H1 (cell line): ENCODE data around the gene AIPL1. TPM values are rescaled to one million over a fixed set of nuclear protein-coding genes. Genes with fewer than 3 reads are reported as not detected.

ENCODE experiments used
- CTCF ChIA-PET: fragments of 300-600 bp; sonication (Branson Sonifier 250); formaldehyde crosslinking; loops from one replicate; lab custom pipeline; 2021; ENCODE audit not compliant: partially characterized antibody; lab: Charles Lee
- POLR2A ChIA-PET: fragments of 300-600 bp; sonication (Branson Sonifier 250); formaldehyde crosslinking; loops from one replicate; lab custom pipeline; 2021; ENCODE audit warnings: inconsistent platforms; ENCODE audit not compliant: partially characterized antibody; lab: Charles Lee
- DNase-seq, 2 experiments: peaks; one replicate each; pipeline versions ENCODE4 v3.0.0 to v3.0.0-alpha.2; 2010 to 2022; ENCODE audit warnings: low spot score in 2 of 2, low read depth in 1 of 2, mixed read lengths in 1 of 2
- FAIRE-seq: peaks from 2 replicates; lab custom pipeline; 2011; peaks lifted over from hg19 to GRCh38; lab: Jason Lieb, UNC
- H2AFZ ChIP-seq: 2 replicates; pipeline ENCODE4 v1.8.1; 2012; ENCODE audit warnings: low read length, inconsistent platforms
- H2AK5ac ChIP-seq: 2 replicates; pipeline ENCODE4 v1.6.1; 2013; ENCODE audit warnings: low read depth, low read length
- H2BK120ac ChIP-seq: replicated peaks from 2 replicates; pipeline ENCODE3; 2013; ENCODE audit warnings: low read depth, low read length, inconsistent platforms
- H2BK12ac ChIP-seq: 2 replicates; pipeline ENCODE4 v1.6.1; 2013; ENCODE audit warnings: low read depth, low read length
- H2BK15ac ChIP-seq: 2 replicates; pipeline ENCODE4 v1.6.1; 2013; ENCODE audit warnings: low read length
- H2BK20ac ChIP-seq: 2 replicates; pipeline ENCODE4 v1.6.1; 2013; ENCODE audit warnings: low read length
- H2BK5ac ChIP-seq: 2 replicates; pipeline ENCODE4 v1.6.1; 2013; ENCODE audit warnings: low read depth, low read length
- H3K14ac ChIP-seq: 2 replicates; pipeline ENCODE4 v1.6.1; 2013; ENCODE audit warnings: inconsistent platforms; ENCODE audit not compliant: insufficient read length
- H3K18ac ChIP-seq: 2 replicates; pipeline ENCODE4 v1.6.1; 2013; ENCODE audit warnings: low read length; ENCODE audit errors: extremely low read depth
- H3K23ac ChIP-seq: 2 replicates; pipeline ENCODE4 v1.6.1; 2013; ENCODE audit warnings: inconsistent platforms; ENCODE audit not compliant: insufficient read length
- H3K23me2 ChIP-seq: 2 replicates; pipeline ENCODE4 v1.6.1; 2013; ENCODE audit warnings: low read depth, low read length
- H3K27ac ChIP-seq: 2 replicates; pipeline ENCODE4 v1.6.1; 2011; ENCODE audit warnings: low read depth, low read length, inconsistent platforms
- H3K27me3 ChIP-seq, 4 experiments: replicated peaks in 1 of 4; 1 replicate in 1 of 4; 2 replicates in 3 of 4; pipeline versions ENCODE4 v1.6.1 to v1.8.1; 2011 to 2013; ENCODE audit warnings: low read length in 3 of 4, mild to moderate bottlenecking in 3 of 4, inconsistent platforms in 2 of 4, mixed read lengths in 2 of 4, moderate library complexity in 1 of 4; ENCODE audit not compliant: control insufficient read depth in 3 of 4, insufficient read depth in 3 of 4; ENCODE audit errors: extremely low read depth in 1 of 4
- H3K36me3 ChIP-seq, 4 experiments: 2 replicates each; pipeline versions ENCODE4 v1.6.1 to v1.8.1; 2011 to 2013; ENCODE audit warnings: mild to moderate bottlenecking in 4 of 4, low read length in 3 of 4, moderate library complexity in 2 of 4, control low read depth in 1 of 4, inconsistent platforms in 1 of 4; ENCODE audit not compliant: insufficient read depth in 4 of 4, control insufficient read depth in 2 of 4
- H3K4ac ChIP-seq: replicated peaks from 2 replicates; pipeline ENCODE3; 2013; ENCODE audit warnings: low read length, low read depth, mixed read lengths, inconsistent platforms; ENCODE audit not compliant: insufficient read length
- H3K4me1 ChIP-seq, 4 experiments: replicated peaks in 1 of 4; 1 replicate in 1 of 4; 2 replicates in 3 of 4; pipeline versions ENCODE4 v1.6.1 to v1.8.1; 2011 to 2013; ENCODE audit warnings: low read length in 3 of 4, inconsistent platforms in 2 of 4, mixed read lengths in 1 of 4; ENCODE audit not compliant: insufficient read depth in 4 of 4, control insufficient read depth in 3 of 4
- H3K4me2 ChIP-seq, 2 experiments: 2 replicates each; pipeline versions ENCODE4 v1.6.1 to v1.8.1; 2011 to 2013; ENCODE audit warnings: low read depth in 2 of 2, low read length in 2 of 2, control low read depth in 1 of 2, inconsistent platforms in 1 of 2, mild to moderate bottlenecking in 1 of 2; ENCODE audit not compliant: insufficient read depth in 1 of 2
- H3K4me3 ChIP-seq, 4 experiments: fragments of 200-600, 300-600 bp in 1 of 4; sonication (generic), shearing (Covaris generic), sonication (Bioruptor Twin) in 1 of 4; 2 replicates each; pipeline versions ENCODE4 v1.5.1 to v1.8.1; 2011 to 2016; ENCODE audit warnings: low read length in 4 of 4, low read depth in 3 of 4, control low read depth in 2 of 4, inconsistent platforms in 2 of 4, mild to moderate bottlenecking in 2 of 4, mixed read lengths in 1 of 4, moderate library complexity in 1 of 4; ENCODE audit not compliant: insufficient read depth in 2 of 4; ENCODE audit errors: extremely low read depth in 1 of 4
- H3K56ac ChIP-seq: replicated peaks from 2 replicates; pipeline ENCODE3; 2013; ENCODE audit warnings: low read depth, mild to moderate bottlenecking, mixed read lengths, low read length, inconsistent platforms; ENCODE audit not compliant: insufficient read length
- H3K79me1 ChIP-seq: 2 replicates; pipeline ENCODE4 v1.6.1; 2013; ENCODE audit warnings: low read depth, low read length, control low read depth
- H3K79me2 ChIP-seq, 2 experiments: 2 replicates each; pipeline versions ENCODE4 v1.6.1 to v1.8.1; 2012 to 2013; ENCODE audit warnings: low read length in 2 of 2, mild to moderate bottlenecking in 2 of 2, inconsistent platforms in 1 of 2; ENCODE audit not compliant: insufficient read depth in 2 of 2, control insufficient read depth in 1 of 2
- H3K9ac ChIP-seq, 4 experiments: replicated peaks in 1 of 4; 1 replicate in 1 of 4; 2 replicates in 3 of 4; pipeline versions ENCODE4 v1.6.1 to v1.8.1; 2011 to 2013; ENCODE audit warnings: low read depth in 3 of 4, low read length in 3 of 4, control low read depth in 2 of 4, mild to moderate bottlenecking in 2 of 4, moderate library complexity in 2 of 4, inconsistent platforms in 1 of 4; ENCODE audit errors: extremely low read depth in 1 of 4
- H3K9me3 ChIP-seq, 2 experiments: 2 replicates each; pipeline versions ENCODE4 v1.6.1 to v1.8.1; 2012 to 2013; ENCODE audit warnings: mild to moderate bottlenecking in 2 of 2, moderate library complexity in 2 of 2, control low read depth in 1 of 2, inconsistent platforms in 1 of 2, low read depth in 1 of 2, low read length in 1 of 2, mixed read lengths in 1 of 2; ENCODE audit not compliant: insufficient read depth in 2 of 2
- H4K20me1 ChIP-seq, 2 experiments: replicated peaks in 1 of 2; 2 replicates each; pipeline versions ENCODE3 to v1.8.1; 2011 to 2013; ENCODE audit warnings: inconsistent platforms in 2 of 2, low read length in 2 of 2, mild to moderate bottlenecking in 1 of 2; ENCODE audit not compliant: insufficient read depth in 2 of 2, control insufficient read depth in 1 of 2
- H4K5ac ChIP-seq: 2 replicates; pipeline ENCODE4 v1.6.1; 2013; ENCODE audit warnings: low read length, low read depth, mixed read lengths, inconsistent platforms; ENCODE audit not compliant: insufficient read length
- H4K8ac ChIP-seq: 2 replicates; pipeline ENCODE4 v1.8.0; 2013; ENCODE audit warnings: mild to moderate bottlenecking, moderate library complexity, low read length, inconsistent platforms; ENCODE audit not compliant: insufficient read depth; ENCODE audit errors: extremely low read depth
- H4K91ac ChIP-seq: replicated peaks from 2 replicates; pipeline ENCODE3; 2013; ENCODE audit warnings: low read length, mixed read lengths, inconsistent platforms; ENCODE audit not compliant: insufficient read length
- WGBS, 2 experiments: shearing (Covaris generic) in 1 of 2; methylation state at CpG; one replicate each; pipeline versions ENCODE4 v1.1.6 to v1.1.7; 2013 to 2015; ENCODE audit warnings: low lambda C conversion rate in 2 of 2, mixed read lengths in 2 of 2, inconsistent platforms in 1 of 2, low coverage in 1 of 2, missing lambda C conversion rate in 1 of 2; ENCODE audit not compliant: insufficient replicate concordance in 2 of 2, insufficient coverage in 1 of 2, insufficient read length in 1 of 2; ENCODE audit errors: extremely low coverage in 1 of 2, missing lambda C conversion rate in 1 of 2; 5-methylcytosine and 5-hydroxymethylcytosine counted together
- polyA plus RNA-seq, 7 experiments: library from polyadenylated mRNA; depleted of rRNA in 3 of 7; stranded (reverse) in 5 of 7; unstranded in 2 of 7; fragments of >200 nt in 5 of 7; fragments of 200-250 nt in 2 of 7; gene quantifications; 1 replicate in 5 of 7; 2 replicates in 1 of 7; 4 replicates in 1 of 7; pipeline versions ENCODE4 v1.2.1 to v1.2.3, GENCODE V29; 2011 to 2013; ENCODE audit warnings: missing spikeins in 2 of 7, mixed read lengths in 2 of 7
- total RNA-seq: library from RNA; stranded (reverse); fragmentation: NEBNext Ultra II Directional; extraction: Animal tissue kit (Norgen Biotek cat#: 25700); gene quantifications from 2 replicates; pipeline ENCODE4 v1.2.1, GENCODE V29; 2021

Gene AIPL1
- total and polyA plus RNA-seq, 2 of the 8 experiments (the other 6 are each of a cell fraction or from before 2014, with no cell fraction given): 0.56 to 0.71 TPM

DNA sequence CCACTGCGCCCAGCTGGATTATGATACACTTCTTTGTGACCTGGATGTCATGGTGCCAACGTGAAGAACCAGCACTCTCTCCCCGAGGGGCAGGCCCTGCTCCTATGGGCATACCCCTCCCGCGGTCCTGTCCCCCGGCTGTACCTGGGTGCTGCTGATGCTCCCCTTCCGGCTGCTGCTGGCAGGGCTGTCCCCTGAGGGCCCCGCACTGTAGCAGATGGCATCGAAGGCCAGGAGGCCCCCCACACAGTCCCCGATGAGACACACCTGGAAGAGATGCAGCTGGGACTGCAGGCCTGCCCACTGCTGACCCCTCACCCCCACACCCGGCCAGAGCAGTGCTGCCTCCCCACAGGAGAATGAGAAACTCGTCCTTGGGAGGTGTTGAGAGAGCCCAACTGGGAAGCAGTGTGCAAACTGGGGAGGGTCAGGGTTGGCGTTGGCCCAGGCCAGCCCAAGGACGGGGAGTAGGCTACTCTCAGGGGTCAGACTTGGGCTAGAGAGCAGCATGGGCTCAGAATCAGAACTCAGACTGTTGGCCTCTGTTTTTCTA lies 43.0 kb upstream of the AIPL1 start:
- no peak for DNase-seq
- POLR2A ChIA-PET: no interaction called here
- H3K79me2 ChIP-seq: no peaks in the 10 kb centered on the region

More for the DNA sequence above, 43.0 kb upstream of the AIPL1 start:
- Histone ChIP-seq H3K4me1 (peaks cover 0 to 4% (median 2%) of the 10 kb centered on the region in 4 experiments; a peak in 3 of 7 replicates), H3K27me3 (no peaks in the 10 kb centered on the region), H4K5ac (no peak overlapping the region), H2AFZ (no peak overlapping the region), H3K4me2 (no peak overlapping the region), H2BK20ac (no peak overlapping the region), H3K18ac (no peak overlapping the region), H2BK15ac (no peak overlapping the region), H3K23me2 (no peaks in the 10 kb centered on the region), H4K8ac (peak overlapping the region; percentile 14), H3K79me1 (no peaks in the 10 kb centered on the region), H2BK120ac (no peak overlapping the region), H3K9me3 (no peaks in the 10 kb centered on the region), H3K23ac (no peak overlapping the region), H3K56ac (no peak overlapping the region), H3K14ac (no peak overlapping the region), H3K4me3 (no peak overlapping the region), H3K4ac (no peak overlapping the region), H2BK12ac (no peak overlapping the region), H3K27ac (no peak overlapping the region), H3K36me3 (no peaks in the 10 kb centered on the region), H4K91ac (no peak overlapping the region), H2AK5ac (no peak overlapping the region), H2BK5ac (no peak overlapping the region), H4K20me1 (no peaks in the 10 kb centered on the region), H3K9ac (no peak overlapping the region)
- FAIRE-seq: no peak
- WGBS, 2 experiments: 91% methylated on average over 13 of the region's 14 CpGs; no CpG with 5 or more reads in 1 of the 2 experiments
- CTCF ChIA-PET: interaction anchor here (1.3 kb wide), 1 partner anchor 16 kb away, joined by 3 read pairs; no protein-coding TSS in a partner anchor
